ENCODE results near the gene THEM5. TPM values are rescaled to one million over a fixed set of nuclear protein-coding genes. Genes with fewer than 3 reads are reported as not detected.

THEM5 gene
- total RNA-seq, 1 experiment from 2014 or later: not detected

- intact Hi-C loops (cut with micrococcal nuclease): no loop called here
- no peak for TF ChIP-seq POLR2AphosphoS5 (IDR thresholded peaks at IDR 0.05; ENCODE audit: low read depth, low read length)
- TF ChIP-seq EGR1 (IDR thresholded peaks at IDR 0.05; ENCODE audit: low read depth): no peak
- no peak for TF ChIP-seq TCF7L2 (IDR thresholded peaks at IDR 0.05; ENCODE audit: borderline replicate concordance, extremely low read depth, insufficient read depth, insufficient read length)
- H3K79me2 ChIP-seq (ENCODE audit: insufficient read depth, low read length): no peaks in the 10 kb centered on the region
- no peak for DNase-seq (ENCODE audit: low read depth, low spot score)
- ChIA-PET POLR2A (no interaction called here), CTCF (no interaction called here), RAD21 (ENCODE audit: low non-redundant PET in 1 of 2, low total read pairs in 2 of 2, uncharacterized antibody in 2 of 2, unreplicated experiment in 2 of 2) (no interaction called here)
- H3K9me2 ChIP-seq (ENCODE audit: insufficient read depth): no peaks in the 10 kb centered on the region
- no peak overlapping the region for H3K4me3 ChIP-seq (replicated peaks in 1 of 2; ENCODE audit: low read depth in 1 of 2, low read length in 2 of 2)
- H3K27ac ChIP-seq (ENCODE audit: low read depth, low read length): no peak overlapping the region
- no peak overlapping the region for H3K4me2 ChIP-seq (ENCODE audit: low read length)
- no peak for ATAC-seq
- no peaks in the 10 kb centered on the region for H3K9me3 ChIP-seq (ENCODE audit: control insufficient read depth in 1 of 2, insufficient read depth in 1 of 2, low read depth in 1 of 2, low read length in 2 of 2)
- no peaks in the 10 kb centered on the region for H3K36me3 ChIP-seq (ENCODE audit: control insufficient read depth in 1 of 2, insufficient read depth in 2 of 2, low read length in 2 of 2)
- no peaks in the 10 kb centered on the region for H4K20me1 ChIP-seq (ENCODE audit: insufficient read depth)
- H3K27me3 ChIP-seq (ENCODE audit: insufficient read depth, low read length): no peaks in the 10 kb centered on the region
- no peak overlapping the region for H2AFZ ChIP-seq (ENCODE audit: low read depth, low read length, poor library complexity, severe bottlenecking)
- BruUV-seq (replicated peaks): no TSS peak
- peaks cover 0 to 3% of the 10 kb centered on the region in 2 experiments; a peak in 1 of 4 replicates for H3K4me1 ChIP-seq (ENCODE audit: control insufficient read depth in 1 of 2, insufficient read depth in 2 of 2, low read length in 2 of 2)
- no peak overlapping the region for H3K9ac ChIP-seq (ENCODE audit: low read length)
Measured at GRCh38 chr1:151868486-151868885, 15.0 kb upstream of the THEM5 start.

DNA sequence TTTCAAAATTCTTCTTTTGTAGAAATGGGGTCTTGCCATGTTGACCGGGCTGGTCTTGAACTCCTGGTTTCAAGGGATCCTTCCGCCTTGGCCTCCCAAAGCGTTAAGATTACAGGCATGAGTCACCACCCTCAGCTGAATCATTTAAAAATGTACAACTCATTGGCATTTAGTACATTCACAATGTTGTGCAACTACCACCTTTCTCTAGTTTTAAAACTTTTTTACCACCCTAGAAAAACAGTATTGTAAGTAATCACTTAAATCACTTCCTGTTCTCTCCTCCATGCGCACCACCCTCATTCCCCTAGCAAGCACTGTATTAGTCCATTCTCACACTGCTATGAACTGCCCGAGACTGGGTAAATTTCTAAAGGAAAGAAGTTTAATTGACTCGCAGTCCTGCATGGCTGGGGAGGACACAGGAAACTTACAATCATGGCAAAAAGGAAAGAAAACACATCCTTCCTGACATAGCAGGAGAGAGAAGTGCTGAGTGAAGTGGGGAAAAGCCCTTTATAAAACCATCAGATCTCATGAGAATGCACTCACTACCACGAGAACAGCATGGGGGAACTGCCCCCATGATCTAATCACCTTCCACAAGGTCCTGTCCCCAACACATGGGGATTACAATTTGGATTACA lies 14.4 kb upstream of the THEM5 start:
- DNase-seq (ENCODE audit: low read depth, low spot score) (no peak), ATAC-seq (no peak)
- Histone ChIP-seq H3K4me1 (ENCODE audit: control insufficient read depth in 1 of 2, insufficient read depth in 2 of 2, low read length in 2 of 2) (peaks cover 0 to 3% of the 10 kb centered on the region in 2 experiments; a peak in 1 of 4 replicates), H3K4me3 (replicated peaks in 1 of 2; ENCODE audit: low read depth in 1 of 2, low read length in 2 of 2) (no peak overlapping the region), H2AFZ (ENCODE audit: low read depth, low read length, poor library complexity, severe bottlenecking) (no peak overlapping the region), H4K20me1 (ENCODE audit: insufficient read depth) (no peaks in the 10 kb centered on the region), H3K79me2 (ENCODE audit: insufficient read depth, low read length) (no peaks in the 10 kb centered on the region), H3K27me3 (ENCODE audit: insufficient read depth, low read length) (no peaks in the 10 kb centered on the region), H3K9me3 (ENCODE audit: control insufficient read depth in 1 of 2, insufficient read depth in 1 of 2, low read depth in 1 of 2, low read length in 2 of 2) (no peaks in the 10 kb centered on the region), H3K36me3 (ENCODE audit: control insufficient read depth in 1 of 2, insufficient read depth in 2 of 2, low read length in 2 of 2) (no peaks in the 10 kb centered on the region), H3K9ac (ENCODE audit: low read length) (no peak overlapping the region), H3K9me2 (ENCODE audit: insufficient read depth) (no peaks in the 10 kb centered on the region), H3K27ac (ENCODE audit: low read depth, low read length) (no peak overlapping the region), H3K4me2 (ENCODE audit: low read length) (no peak overlapping the region)
- TF ChIP-seq, protein P1, sequence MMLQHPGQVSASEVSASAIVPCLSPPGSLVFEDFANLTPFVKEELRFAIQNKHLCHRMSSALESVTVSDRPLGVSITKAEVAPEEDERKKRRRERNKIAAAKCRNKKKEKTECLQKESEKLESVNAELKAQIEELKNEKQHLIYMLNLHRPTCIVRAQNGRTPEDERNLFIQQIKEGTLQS (IDR thresholded peaks at IDR 0.05): no peak
- TF ChIP-seq FOSL1 (IDR thresholded peaks at IDR 0.05; ENCODE audit: low read depth) (no peak), CEBPB (IDR thresholded peaks at IDR 0.05; ENCODE audit: low read depth) (no peak), JUND (IDR thresholded peaks at IDR 0.05) (no peak), ELF1 (IDR thresholded peaks at IDR 0.05; ENCODE audit: borderline replicate concordance, low read depth) (no peak), YY1 (IDR thresholded peaks at IDR 0.05; ENCODE audit: extremely low read depth, insufficient replicate concordance, low read depth, low read length) (no peak)
- ChIA-PET RAD21 (ENCODE audit: low non-redundant PET in 1 of 2, low total read pairs in 2 of 2, uncharacterized antibody in 2 of 2, unreplicated experiment in 2 of 2) (no interaction called here), CTCF (no interaction called here), POLR2A (no interaction called here)
- no TSS peak for BruUV-seq (replicated peaks)
- intact Hi-C loops (cut with micrococcal nuclease): no loop called here
